NT2/D1 (cell line): ENCODE results near the gene CDC14A.

ENCODE experiments used
- SUZ12 ChIP-seq: IDR thresholded peaks from 2 replicates; pipeline ENCODE4 v1.6.1; 2011; ENCODE audit not compliant: insufficient read length, insufficient read depth; ENCODE audit errors: extremely low read depth
- YY1 ChIP-seq: IDR thresholded peaks from 2 replicates; pipeline ENCODE4 v1.6.1; 2011; ENCODE audit not compliant: insufficient read length, insufficient read depth
- ZNF274 ChIP-seq: IDR thresholded peaks from 2 replicates; pipeline ENCODE4 v1.6.1; 2011; ENCODE audit warnings: mild to moderate bottlenecking, low read depth, low read length

GRCh38 chr1:100387209-100387608 is 34.9 kb downstream of the CDC14A start:
- TF ChIP-seq ZNF274 (no peak), SUZ12 (no peak), YY1 (no peak)
